ENCODE data around the gene EPS15. TPM values are rescaled to one million over a fixed set of nuclear protein-coding genes. Genes with fewer than 3 reads are reported as not detected.

Gene EPS15
- total RNA-seq, 2 donors from 2014 or later = 50.0 to 54.7 TPM

GRCh38 chr1:51329443-51330325 lies 189.4 kb downstream of the EPS15 start:
- Histone ChIP-seq H3K4me3 (peak overlapping the region in 1 of 2 donors; percentile 60), H3K9me3 (no peaks in the 10 kb centered on the region), H3K27ac (peak overlapping the region; percentile 83 to 90), H3K27me3 (no peaks in the 10 kb centered on the region), H3K36me3 (no peaks in the 10 kb centered on the region), H3K4me1 (peaks cover 0 to 27% of the 10 kb centered on the region in 2 donors)
- no peak for DNase-seq (ENCODE audit: low spot score)
- TF ChIP-seq CTCF (IDR thresholded peaks at IDR 0.05) = no peak

- H3K4me3 ChIP-seq = no peak overlapping the region
- no peaks in the 10 kb centered on the region for H3K27me3 ChIP-seq
- TF ChIP-seq CTCF (IDR thresholded peaks at IDR 0.05) = no peak
- DNase-seq (ENCODE audit: low spot score) = no peak
- H3K4me1 ChIP-seq = peaks cover 0 to 27% of the 10 kb centered on the region in 2 donors
- no peaks in the 10 kb centered on the region for H3K36me3 ChIP-seq
- H3K9me3 ChIP-seq = no peaks in the 10 kb centered on the region
- peak overlapping the region; percentile 83 to 90 for H3K27ac ChIP-seq
These were observed 190.1 kb downstream of the EPS15 start for GRCh38 chr1:51328926-51329325.

GRCh38 chr1:51328279-51328678 lies 190.8 kb downstream of the EPS15 start:
- H3K4me1 ChIP-seq = peaks cover 0 to 27% of the 10 kb centered on the region in 2 donors
- no peaks in the 10 kb centered on the region for H3K9me3 ChIP-seq
- H3K27ac ChIP-seq = peak overlapping the region in 1 of 2 donors; percentile 90
- TF ChIP-seq CTCF (IDR thresholded peaks at IDR 0.05) = no peak
- no peaks in the 10 kb centered on the region for H3K36me3 ChIP-seq
- DNase-seq (ENCODE audit: low spot score) = no peak
- no peak overlapping the region for H3K4me3 ChIP-seq
- no peaks in the 10 kb centered on the region for H3K27me3 ChIP-seq

- no peak for DNase-seq (ENCODE audit: low spot score)
- Histone ChIP-seq H3K4me1 (peaks cover 0 to 27% of the 10 kb centered on the region in 2 donors), H3K27ac (peak overlapping the region; percentile 62 to 90), H3K9me3 (no peaks in the 10 kb centered on the region), H3K36me3 (no peaks in the 10 kb centered on the region), H3K27me3 (no peaks in the 10 kb centered on the region), H3K4me3 (no peak overlapping the region)
- TF ChIP-seq CTCF (IDR thresholded peaks at IDR 0.05) = no peak
These were observed 191.7 kb downstream of the EPS15 start for GRCh38 chr1:51327386-51327785.

- H3K4me3 ChIP-seq = no peak overlapping the region
These were observed 192.2 kb downstream of the EPS15 start for GRCh38 chr1:51326839-51327238.

More at GRCh38 chr1:51326839-51327238, 192.2 kb downstream of the EPS15 start:
- Histone ChIP-seq H3K36me3 (no peaks in the 10 kb centered on the region), H3K27me3 (no peaks in the 10 kb centered on the region), H3K27ac (peak overlapping the region; percentile 62 to 90), H3K4me1 (peaks cover 0 to 26% of the 10 kb centered on the region in 2 donors), H3K9me3 (no peaks in the 10 kb centered on the region)
- no peak for DNase-seq (ENCODE audit: low spot score)
- TF ChIP-seq CTCF (IDR thresholded peaks at IDR 0.05) = no peak

Measured in right atrium auricular region (tissue), 2 donors.